ENCODE data around the gene PLEKHS1.
"Not testable (repeated sequence)": the region's sequence is repeated elsewhere in the genome, so short reads cannot be mapped to it uniquely, and the experiment has no call there.

PLEKHS1 gene

DNA sequence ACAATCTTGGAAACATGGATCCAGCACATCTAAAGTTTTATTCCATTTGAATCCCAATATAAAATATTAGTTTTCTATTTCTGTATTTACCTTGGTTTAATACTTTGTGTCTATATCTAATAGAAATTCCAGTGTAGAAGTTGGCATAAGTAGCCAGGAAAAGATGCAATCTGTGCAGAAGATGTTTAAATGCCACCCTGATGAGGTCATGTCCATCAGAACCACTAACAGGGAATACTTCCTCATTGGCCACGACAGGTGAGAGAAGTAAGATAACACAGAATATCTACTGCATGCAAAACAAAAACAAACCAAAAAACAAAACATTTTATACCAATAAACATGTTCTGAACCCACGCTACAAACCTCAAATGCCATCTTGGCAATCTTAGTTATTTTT lies 15.7 kb downstream of the PLEKHS1 start:
- no peak for DNase-seq (ENCODE audit: low spot score)
- Histone ChIP-seq H3K4me1 (ENCODE audit: insufficient read depth, poor library complexity, severe bottlenecking) (no peaks in the 10 kb centered on the region), H3K9me3 (ENCODE audit: severe bottlenecking) (peaks cover 3% of the 10 kb centered on the region), H3K4me3 (ENCODE audit: severe bottlenecking) (no peak overlapping the region), H3K27ac (ENCODE audit: poor library complexity, severe bottlenecking) (no peak overlapping the region), H3K36me3 (ENCODE audit: low read depth) (no peaks in the 10 kb centered on the region), H3K27me3 (ENCODE audit: insufficient read depth, poor library complexity, severe bottlenecking) (peaks cover 21% of the 10 kb centered on the region)
- no peak for ATAC-seq (ENCODE audit: low read depth)
- TF ChIP-seq, protein P1, sequence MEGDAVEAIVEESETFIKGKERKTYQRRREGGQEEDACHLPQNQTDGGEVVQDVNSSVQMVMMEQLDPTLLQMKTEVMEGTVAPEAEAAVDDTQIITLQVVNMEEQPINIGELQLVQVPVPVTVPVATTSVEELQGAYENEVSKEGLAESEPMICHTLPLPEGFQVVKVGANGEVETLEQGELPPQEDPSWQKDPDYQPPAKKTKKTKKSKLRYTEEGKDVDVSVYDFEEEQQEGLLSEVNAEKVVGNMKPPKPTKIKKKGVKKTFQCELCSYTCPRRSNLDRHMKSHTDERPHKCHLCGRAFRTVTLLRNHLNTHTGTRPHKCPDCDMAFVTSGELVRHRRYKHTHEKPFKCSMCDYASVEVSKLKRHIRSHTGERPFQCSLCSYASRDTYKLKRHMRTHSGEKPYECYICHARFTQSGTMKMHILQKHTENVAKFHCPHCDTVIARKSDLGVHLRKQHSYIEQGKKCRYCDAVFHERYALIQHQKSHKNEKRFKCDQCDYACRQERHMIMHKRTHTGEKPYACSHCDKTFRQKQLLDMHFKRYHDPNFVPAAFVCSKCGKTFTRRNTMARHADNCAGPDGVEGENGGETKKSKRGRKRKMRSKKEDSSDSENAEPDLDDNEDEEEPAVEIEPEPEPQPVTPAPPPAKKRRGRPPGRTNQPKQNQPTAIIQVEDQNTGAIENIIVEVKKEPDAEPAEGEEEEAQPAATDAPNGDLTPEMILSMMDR (IDR thresholded peaks at IDR 0.05; ENCODE audit: poor library complexity, severe bottlenecking): no peak

DNA sequence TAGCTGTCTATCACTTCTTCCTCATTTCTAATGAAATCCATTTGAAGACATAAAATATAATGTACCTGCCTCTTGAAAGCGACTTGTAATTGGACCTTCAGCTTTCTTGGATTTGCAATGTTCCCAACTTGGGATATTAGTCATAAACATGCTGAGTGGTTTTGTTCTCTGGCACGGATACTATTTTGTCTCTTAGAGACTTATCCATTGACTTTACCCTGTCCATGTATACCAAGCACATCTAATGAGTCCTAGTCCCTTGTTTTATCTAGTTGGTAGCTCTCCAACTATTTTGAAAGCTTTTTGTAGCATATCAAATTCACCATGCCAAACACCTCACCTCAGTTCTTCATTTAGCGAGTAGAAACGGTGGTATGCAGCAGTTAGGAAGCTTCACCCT lies 18.9 kb downstream of the PLEKHS1 start:
- Histone ChIP-seq H3K27me3 (ENCODE audit: insufficient read depth, poor library complexity, severe bottlenecking) (peaks cover 21% of the 10 kb centered on the region), H3K36me3 (ENCODE audit: low read depth) (no peaks in the 10 kb centered on the region), H3K9me3 (ENCODE audit: severe bottlenecking) (no peaks in the 10 kb centered on the region), H3K4me1 (ENCODE audit: insufficient read depth, poor library complexity, severe bottlenecking) (no peaks in the 10 kb centered on the region), H3K4me3 (ENCODE audit: severe bottlenecking) (no peak overlapping the region), H3K27ac (ENCODE audit: poor library complexity, severe bottlenecking) (no peak overlapping the region)
- TF ChIP-seq, protein P1 (IDR thresholded peaks at IDR 0.05; ENCODE audit: poor library complexity, severe bottlenecking): no peak
- no peak for DNase-seq (ENCODE audit: low spot score)
- ATAC-seq (ENCODE audit: low read depth): no peak

DNA sequence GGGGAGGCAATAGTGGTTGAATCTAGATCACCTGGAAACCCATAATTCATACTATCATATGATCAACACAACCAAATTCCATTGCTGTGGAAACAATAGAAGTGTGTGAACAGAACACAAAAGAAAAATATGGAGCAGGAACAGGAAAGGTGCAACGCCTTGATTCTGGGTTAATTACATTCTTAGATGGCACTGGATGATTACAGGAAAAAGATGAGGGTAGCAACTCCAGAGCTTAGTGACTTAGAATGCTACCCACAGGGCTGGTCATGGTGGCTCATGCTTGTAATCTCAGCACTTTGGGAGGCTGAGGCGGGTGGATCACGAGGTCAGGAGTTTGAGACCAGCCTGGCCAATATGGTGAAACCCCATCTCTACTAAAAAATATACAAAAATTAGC lies 19.6 kb downstream of the PLEKHS1 start:
- H3K4me1 ChIP-seq (ENCODE audit: insufficient read depth, poor library complexity, severe bottlenecking); DNase-seq (ENCODE audit: low spot score); H3K27ac ChIP-seq (ENCODE audit: poor library complexity, severe bottlenecking); ATAC-seq (ENCODE audit: low read depth); H3K36me3 ChIP-seq (ENCODE audit: low read depth); H3K9me3 ChIP-seq (ENCODE audit: severe bottlenecking); H3K4me3 ChIP-seq (ENCODE audit: severe bottlenecking): not testable (repeated sequence)
- H3K27me3 ChIP-seq (ENCODE audit: insufficient read depth, poor library complexity, severe bottlenecking): peaks cover 21% of the 10 kb centered on the region

DNA sequence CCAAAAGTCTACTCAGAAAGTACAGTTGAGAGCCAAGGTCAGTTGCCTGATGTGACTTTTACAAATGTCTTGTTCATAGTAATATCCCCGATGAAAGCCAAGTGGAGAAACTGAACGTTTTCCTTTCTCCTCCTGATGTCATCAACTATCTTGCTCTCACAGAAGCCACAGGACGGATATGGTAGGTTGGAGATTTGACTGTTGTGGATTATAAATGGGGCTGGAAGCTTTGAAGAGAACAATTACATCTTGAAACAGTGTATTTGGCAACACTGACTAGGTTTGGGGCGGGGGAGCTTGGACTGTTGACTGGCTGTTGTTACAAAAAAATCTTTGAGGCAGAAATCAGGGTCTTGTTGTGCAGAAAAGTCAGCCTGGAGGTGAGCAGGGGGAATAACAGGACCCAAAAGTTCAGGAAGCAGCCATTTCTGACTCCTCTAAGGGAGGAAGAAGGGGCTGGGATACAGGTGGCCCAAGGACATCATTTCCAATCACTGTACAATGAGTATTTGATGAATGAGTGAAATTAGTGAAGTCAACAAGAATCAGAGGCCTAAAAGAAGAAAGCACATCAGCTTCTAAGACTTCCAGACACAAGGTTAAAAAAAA lies 24.3 kb downstream of the PLEKHS1 start:
- no peaks in the 10 kb centered on the region for H3K36me3 ChIP-seq (ENCODE audit: low read depth)
- no peak for DNase-seq (ENCODE audit: low spot score)
- H3K9me3 ChIP-seq (ENCODE audit: severe bottlenecking): no peaks in the 10 kb centered on the region
- peaks cover under 1% of the 10 kb centered on the region for H3K27me3 ChIP-seq (ENCODE audit: insufficient read depth, poor library complexity, severe bottlenecking)
- no peaks in the 10 kb centered on the region for H3K4me1 ChIP-seq (ENCODE audit: insufficient read depth, poor library complexity, severe bottlenecking)
- H3K4me3 ChIP-seq (ENCODE audit: severe bottlenecking): no peak overlapping the region
- H3K27ac ChIP-seq (ENCODE audit: poor library complexity, severe bottlenecking): no peak overlapping the region
- TF ChIP-seq, protein P1 (IDR thresholded peaks at IDR 0.05; ENCODE audit: poor library complexity, severe bottlenecking): no peak
- no peak for ATAC-seq (ENCODE audit: low read depth)

DNA sequence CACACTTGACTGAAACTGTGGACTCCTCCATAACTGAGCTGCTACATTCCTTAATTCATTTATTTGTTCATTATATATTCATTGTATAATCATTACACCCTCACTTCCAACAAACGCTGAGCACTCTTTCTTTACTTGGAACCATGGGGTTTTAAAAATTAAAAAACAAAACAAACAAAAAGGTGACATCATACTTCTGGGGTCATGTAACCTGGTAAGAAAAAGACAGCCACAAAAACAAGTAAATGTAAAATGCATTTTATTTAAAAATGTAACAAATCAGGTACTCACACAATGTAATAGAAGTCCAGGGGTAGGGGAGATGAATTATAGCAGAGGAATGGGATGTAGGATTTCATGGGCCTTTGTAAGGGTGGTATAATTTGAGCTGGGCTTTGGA lies 25.1 kb downstream of the PLEKHS1 start:
- H3K27ac ChIP-seq (ENCODE audit: poor library complexity, severe bottlenecking): no peak overlapping the region
- DNase-seq (ENCODE audit: low spot score) (no peak), ATAC-seq (ENCODE audit: low read depth) (no peak)
- TF ChIP-seq, protein P1 (IDR thresholded peaks at IDR 0.05; ENCODE audit: poor library complexity, severe bottlenecking): no peak
- H3K36me3 ChIP-seq (ENCODE audit: low read depth): no peaks in the 10 kb centered on the region
- no peaks in the 10 kb centered on the region for H3K4me1 ChIP-seq (ENCODE audit: insufficient read depth, poor library complexity, severe bottlenecking)
- no peaks in the 10 kb centered on the region for H3K9me3 ChIP-seq (ENCODE audit: severe bottlenecking)
- no peak overlapping the region for H3K4me3 ChIP-seq (ENCODE audit: severe bottlenecking)
- no peaks in the 10 kb centered on the region for H3K27me3 ChIP-seq (ENCODE audit: insufficient read depth, poor library complexity, severe bottlenecking)

Measured in RWPE2 (cell line).